ENCODE measurements around the gene ETFDH.

DNA sequence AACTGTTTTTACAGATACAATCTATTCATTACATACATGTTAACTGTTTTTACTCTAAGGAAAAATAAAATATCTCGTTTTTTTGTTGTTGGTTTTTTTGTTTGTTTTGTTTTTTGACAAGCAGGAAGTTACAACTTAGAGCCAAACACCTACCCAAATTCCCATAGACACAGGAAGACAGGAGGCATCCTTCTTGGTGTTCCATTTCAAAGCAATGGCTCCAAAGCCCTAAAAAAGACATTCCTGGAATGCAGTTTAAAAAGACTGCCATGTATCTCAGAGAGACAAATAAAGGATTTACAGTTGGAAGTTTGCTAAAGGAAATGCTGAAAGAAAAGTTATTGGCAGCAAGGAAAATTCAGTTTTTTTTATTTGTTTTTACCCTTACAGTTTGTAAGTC is 16.7 kb downstream of the ETFDH start:
- TF ChIP-seq RAD21 (conservative IDR thresholded peaks at IDR 0.05) (no peak), EZH2 (IDR thresholded peaks at IDR 0.05; ENCODE audit: borderline replicate concordance, insufficient read depth, low read length, poor library complexity, severe bottlenecking) (no peak), POLR2AphosphoS5 (IDR thresholded peaks at IDR 0.05) (no peak)
- TF ChIP-seq, protein P1, sequence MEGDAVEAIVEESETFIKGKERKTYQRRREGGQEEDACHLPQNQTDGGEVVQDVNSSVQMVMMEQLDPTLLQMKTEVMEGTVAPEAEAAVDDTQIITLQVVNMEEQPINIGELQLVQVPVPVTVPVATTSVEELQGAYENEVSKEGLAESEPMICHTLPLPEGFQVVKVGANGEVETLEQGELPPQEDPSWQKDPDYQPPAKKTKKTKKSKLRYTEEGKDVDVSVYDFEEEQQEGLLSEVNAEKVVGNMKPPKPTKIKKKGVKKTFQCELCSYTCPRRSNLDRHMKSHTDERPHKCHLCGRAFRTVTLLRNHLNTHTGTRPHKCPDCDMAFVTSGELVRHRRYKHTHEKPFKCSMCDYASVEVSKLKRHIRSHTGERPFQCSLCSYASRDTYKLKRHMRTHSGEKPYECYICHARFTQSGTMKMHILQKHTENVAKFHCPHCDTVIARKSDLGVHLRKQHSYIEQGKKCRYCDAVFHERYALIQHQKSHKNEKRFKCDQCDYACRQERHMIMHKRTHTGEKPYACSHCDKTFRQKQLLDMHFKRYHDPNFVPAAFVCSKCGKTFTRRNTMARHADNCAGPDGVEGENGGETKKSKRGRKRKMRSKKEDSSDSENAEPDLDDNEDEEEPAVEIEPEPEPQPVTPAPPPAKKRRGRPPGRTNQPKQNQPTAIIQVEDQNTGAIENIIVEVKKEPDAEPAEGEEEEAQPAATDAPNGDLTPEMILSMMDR (IDR thresholded peaks at IDR 0.05; ENCODE audit: poor library complexity, severe bottlenecking), result no peak

All from neural cell (in vitro differentiated cells).